K562 (cell line): ENCODE measurements around the gene SLC22A3. TPM values are rescaled to one million over a fixed set of nuclear protein-coding genes. Genes with fewer than 3 reads are reported as not detected.

Experiments
- ATAC-seq: fragments of 200-7000 bp; cut with Tn5 transposase; 3 replicates; pipeline ENCODE4 v1.9.1; 2020; ENCODE audit warnings: moderate library complexity
- BruUV-seq: library from RNA; stranded (reverse); fragments of 400-500 nt; replicated peaks from 2 replicates; lab custom pipeline; 2021; lab: Mats Ljungman, UMichigan
- CTCF ChIA-PET: fragments of 300-600 bp; formaldehyde crosslinking; extraction: SDS; loops from one replicate; lab custom pipeline; 2021; ENCODE audit warnings: low intra/inter-chr PET ratio; lab: Yijun Ruan, JAX
- POLR2A ChIA-PET: fragments of 300-600, 350-650 bp; sonication (Branson Sonifier 250); formaldehyde crosslinking; extraction: SDS; loops from one replicate; lab custom pipeline; 2021; ENCODE audit warnings: antibody characterized with exemption, inconsistent platforms; lab: Yijun Ruan, JAX
- DNase-seq, 4 experiments: peaks; one replicate each; pipeline versions ENCODE4 v3.0.0 to v3.0.0-alpha.2; 2011 to 2018; ENCODE audit warnings: low spot score in 3 of 4, mixed read lengths in 3 of 4; ENCODE audit errors: extremely low read depth in 1 of 4
- FAIRE-seq: peaks from 2 replicates; lab custom pipeline; 2011; peaks lifted over from hg19 to GRCh38; lab: Jason Lieb, UNC
- H2AFZ ChIP-seq: 2 replicates; pipeline ENCODE4 v1.6.0; 2011; ENCODE audit warnings: low read depth, low read length, control low read depth, inconsistent platforms
- H3K27ac ChIP-seq: fragments of 200-600 bp; 3 replicates; pipeline ENCODE4 v1.8.0; 2011; ENCODE audit warnings: low read depth, mild to moderate bottlenecking, control low read depth, inconsistent platforms, low read length, moderate library complexity, mixed read lengths; ENCODE audit errors: extremely low read depth
- H3K27me3 ChIP-seq, 2 experiments: fragments of 300-600 bp in 1 of 2; 2 replicates in 1 of 2; 3 replicates in 1 of 2; pipeline versions ENCODE4 v1.6.0 to v1.8.0; 2011; ENCODE audit warnings: inconsistent platforms in 2 of 2, low read length in 2 of 2, mild to moderate bottlenecking in 1 of 2, mixed read lengths in 1 of 2, moderate library complexity in 1 of 2; ENCODE audit not compliant: control insufficient read depth in 2 of 2, insufficient read depth in 2 of 2
- H3K36me3 ChIP-seq: fragments of 300-600 bp; 3 replicates; pipeline ENCODE4 v1.8.0; 2011; ENCODE audit warnings: mild to moderate bottlenecking, low read length, inconsistent platforms; ENCODE audit not compliant: control insufficient read depth, insufficient read depth
- H3K4me1 ChIP-seq, 2 experiments: fragments of 200-600 bp in 1 of 2; replicated peaks in 1 of 2; 2 replicates in 1 of 2; 3 replicates in 1 of 2; pipeline versions ENCODE4 v1.5.1 to v1.8.0; 2011; ENCODE audit warnings: inconsistent platforms in 2 of 2, low read length in 2 of 2, mild to moderate bottlenecking in 1 of 2, mixed read lengths in 1 of 2, moderate library complexity in 1 of 2; ENCODE audit not compliant: control insufficient read depth in 2 of 2, insufficient read depth in 2 of 2
- H3K4me2 ChIP-seq: 2 replicates; pipeline ENCODE4 v1.6.1; 2011; ENCODE audit warnings: low read length, control low read depth, inconsistent platforms, mixed read lengths; ENCODE audit not compliant: insufficient read depth
- H3K4me3 ChIP-seq: fragments of 200-600 bp; sonication (generic), shearing (Covaris generic); 2 replicates; pipeline ENCODE4 v1.5.1; 2016; ENCODE audit warnings: control low read depth, inconsistent platforms
- H3K79me2 ChIP-seq: fragments of 200-600 bp; 3 replicates; pipeline ENCODE4 v1.8.0; 2011; ENCODE audit warnings: low read length, inconsistent platforms; ENCODE audit not compliant: control insufficient read depth, insufficient read depth
- H3K9ac ChIP-seq, 2 experiments: 2 replicates each; pipeline versions ENCODE4 v1.6.0 to v1.6.1; 2011; ENCODE audit warnings: low read depth in 2 of 2, low read length in 2 of 2, control low read depth in 1 of 2, inconsistent platforms in 1 of 2, mild to moderate bottlenecking in 1 of 2, mixed read lengths in 1 of 2; ENCODE audit not compliant: insufficient read depth in 1 of 2
- H3K9me1 ChIP-seq: one replicate; pipeline ENCODE4 v1.6.0; 2011; ENCODE audit warnings: inconsistent platforms, mild to moderate bottlenecking, low read length, moderate library complexity; ENCODE audit not compliant: control insufficient read depth, insufficient read depth
- H3K9me3 ChIP-seq: replicated peaks from 2 replicates; pipeline ENCODE4 v1.5.1; 2011; ENCODE audit warnings: low read depth, low read length, inconsistent platforms; ENCODE audit not compliant: control insufficient read depth, insufficient read depth
- H4K20me1 ChIP-seq: replicated peaks from 2 replicates; pipeline ENCODE4 v1.6.1; 2011; ENCODE audit warnings: low read length, inconsistent platforms, mixed read lengths; ENCODE audit not compliant: control insufficient read depth, insufficient read depth
- ETV1 ChIP-seq: fragments of 450-650 bp; conservative IDR thresholded peaks from 2 replicates; pipeline ENCODE4 v1.6.1; 2016; ENCODE audit warnings: missing genetic modification characterization, control low read depth, low read depth, missing compliant biosample characterization
- FOXJ2 ChIP-seq: fragments of 200-800 bp; sonication (Bioruptor generic); IDR thresholded peaks from 2 replicates; pipeline ENCODE4 v1.6.1; 2016; ENCODE audit warnings: missing genetic modification characterization, missing compliant biosample characterization
- MXI1 ChIP-seq: IDR thresholded peaks from 2 replicates; pipeline ENCODE4 v1.6.1; 2011; ENCODE audit warnings: low read depth, mild to moderate bottlenecking, improper control_type of control experiment, low read length
- SMARCE1 ChIP-seq: fragments of 450-650 bp; IDR thresholded peaks from 2 replicates; pipeline ENCODE4 v1.7.1; 2016; ENCODE audit warnings: mild to moderate bottlenecking
- TCF3 ChIP-seq: sonication (generic); formaldehyde crosslinking; IDR thresholded peaks from 2 replicates; pipeline ENCODE4 v1.4.0; 2020; ENCODE audit warnings: mild to moderate bottlenecking, missing genetic modification reagents
- XRCC4 ChIP-seq: IDR thresholded peaks from one replicate; pipeline ENCODE4 v1.6.1; 2011; ENCODE audit not compliant: insufficient read depth, insufficient read length; ENCODE audit errors: extremely low read depth
- ZNF431 ChIP-seq: sonication (generic); formaldehyde crosslinking; IDR thresholded peaks from 2 replicates; pipeline ENCODE4 v1.8.0; 2022; ENCODE audit warnings: mild to moderate bottlenecking, missing genetic modification reagents
- WGBS: fragments of 100-300 bp; shearing (Covaris generic); methylation state at CpG from one replicate; pipeline ENCODE4 v1.1.6; 2016; ENCODE audit warnings: low coverage, mixed read lengths; ENCODE audit not compliant: insufficient coverage; ENCODE audit errors: missing lambda C conversion rate; 5-methylcytosine and 5-hydroxymethylcytosine counted together
- in situ Hi-C: fragments of 300-500 bp; cut with MboI; formaldehyde crosslinking; loops from 4 replicates; pipeline ENCODE4 v1.15.0; 2018; ENCODE audit warnings: inconsistent platforms, mixed read lengths
- intact Hi-C: fragments of 100-400 bp; cut with micrococcal nuclease; formaldehyde crosslinking; loops from 2 replicates; pipeline ENCODE4 v1.14.2; 2022
- polyA plus RNA-seq, 8 experiments: library from polyadenylated mRNA; depleted of rRNA in 4 of 8; stranded (reverse) in 5 of 8; unstranded in 3 of 8; fragments of >200 nt; fragmentation: Nextera tagmentation in 2 of 8; fragmentation: Illumina TruSeq in 1 of 8; extraction: Ambion mirVana in 2 of 8; extraction: Trizol in 1 of 8; gene quantifications; 2 replicates each; pipeline versions ENCODE4 v1.2.1 to v1.2.3, GENCODE V29; 2011 to 2014; ENCODE audit warnings: inconsistent platforms in 1 of 8, missing spikeins in 1 of 8
- total RNA-seq, 7 experiments: library from RNA; depleted of rRNA in 6 of 7; stranded (reverse); fragments of >200 nt in 6 of 7; fragmentation: Illumina TruSeq in 2 of 7; extraction: Trizol in 2 of 7; gene quantifications; 2 replicates each; pipeline versions ENCODE4 v1.2.1 to v1.2.3, GENCODE V29; 2011 to 2021; ENCODE audit warnings: low replicate concordance in 1 of 7
- TF ChIP-seq, protein P1 (sequence below): fragments of 250-450 bp; sonication (Bioruptor Pico); IDR thresholded peaks from 2 replicates; pipeline ENCODE4 v1.8.0; 2022; ENCODE audit warnings: inconsistent platforms, mild to moderate bottlenecking, moderate library complexity, borderline replicate concordance

The SLC22A3 gene
- total and polyA plus RNA-seq, 9 of the 15 experiments (the other 6 are each of a cell fraction or from before 2014, with no cell fraction given) = not detected

GRCh38 chr6:160347259-160348222 is 637 bp upstream of the SLC22A3 start:
- no peak overlapping the region for H3K4me3 ChIP-seq
- H4K20me1 ChIP-seq = no peaks in the 10 kb centered on the region; the same call in 1 of the 2 replicates
- no peak for TF ChIP-seq TCF3 (CRISPR knock-in tag)
- no peak for TF ChIP-seq ZNF431 (CRISPR knock-in tag)
- TF ChIP-seq SMARCE1 = no peak
- no peak for TF ChIP-seq FOXJ2 (tag)
- no peak for TF ChIP-seq XRCC4
- TF ChIP-seq MXI1 = no peak
- TF ChIP-seq, protein P1, sequence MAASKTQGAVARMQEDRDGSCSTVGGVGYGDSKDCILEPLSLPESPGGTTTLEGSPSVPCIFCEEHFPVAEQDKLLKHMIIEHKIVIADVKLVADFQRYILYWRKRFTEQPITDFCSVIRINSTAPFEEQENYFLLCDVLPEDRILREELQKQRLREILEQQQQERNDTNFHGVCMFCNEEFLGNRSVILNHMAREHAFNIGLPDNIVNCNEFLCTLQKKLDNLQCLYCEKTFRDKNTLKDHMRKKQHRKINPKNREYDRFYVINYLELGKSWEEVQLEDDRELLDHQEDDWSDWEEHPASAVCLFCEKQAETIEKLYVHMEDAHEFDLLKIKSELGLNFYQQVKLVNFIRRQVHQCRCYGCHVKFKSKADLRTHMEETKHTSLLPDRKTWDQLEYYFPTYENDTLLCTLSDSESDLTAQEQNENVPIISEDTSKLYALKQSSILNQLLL (CRISPR knock-in tag) = no peak
- TF ChIP-seq ETV1 = no peak
- TF ChIP-seq, all 486 proteins: peak for 0
- Histone ChIP-seq H3K9ac (no peak overlapping the region), H3K4me1 (peaks cover 0 to 10% of the 10 kb centered on the region in 2 experiments; a peak in 1 of 5 replicates), H3K36me3 (no peaks in the 10 kb centered on the region), H3K79me2 (no peaks in the 10 kb centered on the region), H3K27ac (no peak overlapping the region), H3K4me2 (no peak overlapping the region), H2AFZ (no peak overlapping the region), H3K9me1 (no peaks in the 10 kb centered on the region), H3K27me3 (peaks cover 36 to 38% of the 10 kb centered on the region in 2 experiments), H3K9me3 (no peaks in the 10 kb centered on the region)
- POLR2A ChIA-PET = no interaction called here
- no peak for ATAC-seq
- 37% methylated on average over 65 of the region's 74 CpGs for WGBS
- DNase-seq = no peak
- in situ Hi-C loops (no loop called here), intact Hi-C loops (no loop called here)
- no peak for FAIRE-seq
- no TSS peak for BruUV-seq
- CTCF ChIA-PET = no interaction called here
